HG02870 (cell line): ENCODE data around the gene SIRT7.

Experiments
- ATAC-seq: cut with Tn5 transposase; IDR thresholded peaks from one replicate; pipeline ENCODE4 v1.9.1; 2021; ENCODE audit warnings: mild to moderate bottlenecking, moderate library complexity; ENCODE audit not compliant: unreplicated experiment

SIRT7 gene, protein sequence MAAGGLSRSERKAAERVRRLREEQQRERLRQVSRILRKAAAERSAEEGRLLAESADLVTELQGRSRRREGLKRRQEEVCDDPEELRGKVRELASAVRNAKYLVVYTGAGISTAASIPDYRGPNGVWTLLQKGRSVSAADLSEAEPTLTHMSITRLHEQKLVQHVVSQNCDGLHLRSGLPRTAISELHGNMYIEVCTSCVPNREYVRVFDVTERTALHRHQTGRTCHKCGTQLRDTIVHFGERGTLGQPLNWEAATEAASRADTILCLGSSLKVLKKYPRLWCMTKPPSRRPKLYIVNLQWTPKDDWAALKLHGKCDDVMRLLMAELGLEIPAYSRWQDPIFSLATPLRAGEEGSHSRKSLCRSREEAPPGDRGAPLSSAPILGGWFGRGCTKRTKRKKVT

DNA sequence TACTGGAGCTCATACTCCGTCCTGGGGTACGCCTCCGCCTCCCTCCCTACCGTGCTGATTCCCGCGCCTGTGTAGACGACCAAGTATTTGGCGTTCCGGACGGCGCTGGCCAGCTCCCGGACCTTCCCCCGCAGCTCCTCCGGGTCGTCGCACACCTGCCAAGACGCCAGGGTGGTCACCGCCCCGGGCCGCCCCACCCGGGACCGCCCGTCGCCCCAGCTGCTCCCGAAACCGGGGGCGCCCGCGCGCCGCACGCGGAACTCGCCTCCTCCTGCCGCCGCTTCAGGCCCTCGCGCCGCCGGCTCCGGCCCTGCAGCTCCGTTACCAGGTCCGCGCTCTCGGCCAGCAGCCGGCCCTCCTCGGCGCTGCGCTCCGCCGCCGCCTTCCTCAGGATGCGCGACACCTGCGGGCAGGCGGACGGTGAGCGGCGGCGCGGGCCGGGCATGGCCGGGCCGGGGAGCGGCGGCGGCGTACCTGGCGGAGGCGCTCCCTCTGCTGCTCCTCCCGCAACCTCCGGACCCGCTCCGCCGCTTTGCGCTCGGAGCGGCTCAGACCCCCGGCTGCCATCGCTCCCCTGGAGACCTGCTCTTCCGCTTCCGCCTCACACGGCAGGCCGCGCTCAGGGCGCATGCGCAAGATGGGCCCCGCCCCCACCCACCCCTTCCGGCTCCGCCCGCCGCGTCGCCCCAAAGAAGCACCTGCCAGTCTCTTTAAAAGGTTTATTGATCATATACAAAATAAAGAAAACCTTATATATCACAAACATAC lies at the start of gene SIRT7:
Gene SIRT7 (minus strand): TSS at position 612 of the 768 bp plus-strand sequence. CDS start 45 bp downstream, at position 567.
- peak; percentile 54 for ATAC-seq

DNA sequence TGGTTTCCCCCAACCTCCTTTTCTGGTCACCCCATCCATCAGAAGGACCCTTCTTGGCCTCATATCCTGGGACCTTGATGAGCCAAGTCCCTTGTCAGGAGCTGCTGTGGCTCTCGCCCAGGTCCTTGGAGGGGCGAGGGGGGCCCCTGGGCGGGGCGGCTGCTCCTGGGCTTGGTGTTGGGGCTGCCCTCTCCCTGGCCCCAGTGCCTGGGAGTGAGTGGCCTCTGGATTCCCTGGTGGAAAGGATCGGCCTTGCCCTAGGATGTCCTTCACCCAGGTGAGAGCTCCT lies 49.2 kb upstream of the SIRT7 start:
- ATAC-seq = no peak

DNA sequence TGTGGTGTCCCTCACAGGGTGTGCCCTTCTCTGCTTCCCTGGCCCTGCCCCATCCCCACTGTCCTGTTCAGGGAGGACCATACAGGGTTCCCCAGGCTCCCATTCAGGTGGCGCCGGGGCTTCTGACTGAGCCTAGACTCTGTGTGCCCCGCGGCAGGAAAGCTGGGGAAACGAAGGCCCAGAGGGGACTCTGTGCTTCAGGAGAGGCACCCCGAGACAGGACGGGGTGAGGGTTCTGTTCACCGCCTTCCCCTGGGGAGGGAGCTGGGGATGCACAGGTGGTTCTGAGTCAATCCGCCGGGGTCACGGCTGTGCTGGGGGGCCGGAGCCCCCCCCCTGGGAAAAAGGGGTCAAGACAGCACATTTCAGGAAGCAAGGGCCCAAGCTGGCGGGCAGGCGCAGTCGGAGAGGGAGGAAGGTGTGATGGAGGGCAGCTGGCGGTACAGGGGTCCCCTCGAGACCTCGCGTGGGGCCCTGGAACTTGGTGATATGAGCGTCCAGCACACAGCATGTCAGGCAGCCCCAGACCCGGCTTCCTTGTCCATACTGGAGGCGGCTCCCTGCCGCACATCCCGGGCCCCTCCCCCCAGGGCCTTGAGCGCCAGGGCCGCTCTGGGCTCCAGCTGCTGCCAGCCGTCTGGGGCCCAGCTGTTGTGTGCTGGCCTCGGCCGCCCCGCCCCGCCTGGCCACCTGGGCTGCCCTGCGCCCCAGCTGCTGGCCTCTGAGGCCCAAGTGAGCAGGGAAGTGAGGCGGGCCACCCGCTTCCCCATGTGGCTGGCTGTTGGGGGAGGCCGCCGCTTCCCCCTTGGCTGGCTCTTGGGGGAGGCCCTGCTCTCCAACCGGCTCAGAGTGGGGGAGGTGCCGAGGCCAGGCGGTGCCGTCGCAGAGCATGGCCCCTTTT lies 48.6 kb upstream of the SIRT7 start:
- no peak for ATAC-seq

DNA sequence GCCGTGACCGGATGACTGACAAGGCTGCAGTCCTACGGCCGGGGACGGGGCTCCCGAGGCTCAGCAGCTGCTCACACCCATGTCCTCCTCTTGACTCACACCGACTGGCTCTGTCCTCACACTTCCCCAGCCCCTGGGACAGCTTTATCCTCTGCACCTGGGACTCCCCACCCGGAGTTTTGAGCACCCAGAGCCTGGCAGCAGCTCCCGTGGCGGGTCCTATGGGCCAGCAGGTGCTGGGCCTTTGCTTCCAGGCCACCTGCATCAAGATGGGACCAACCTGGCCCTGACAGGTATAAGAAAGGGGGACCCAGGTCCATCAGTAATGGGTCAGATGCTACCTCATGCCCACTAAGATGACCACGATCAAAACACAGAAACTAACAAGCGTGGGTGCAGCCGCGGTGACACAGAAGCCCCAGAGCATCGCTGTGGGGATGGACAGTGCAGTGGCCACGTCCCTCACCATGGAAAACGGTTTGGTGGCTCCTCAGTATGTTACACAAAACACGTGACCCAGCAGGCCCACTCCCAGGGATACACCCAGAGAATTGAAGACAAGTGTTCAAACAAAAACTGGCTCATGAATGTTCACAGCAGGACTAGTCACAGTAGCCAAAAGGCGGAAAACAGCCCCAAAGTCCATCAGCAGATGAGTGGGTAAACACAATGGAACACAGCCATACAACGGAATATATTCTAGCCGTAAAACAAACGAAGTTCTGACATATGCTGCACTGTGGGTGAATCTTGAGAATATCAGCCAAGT lies 46.3 kb upstream of the SIRT7 start:
- ATAC-seq = no peak

DNA sequence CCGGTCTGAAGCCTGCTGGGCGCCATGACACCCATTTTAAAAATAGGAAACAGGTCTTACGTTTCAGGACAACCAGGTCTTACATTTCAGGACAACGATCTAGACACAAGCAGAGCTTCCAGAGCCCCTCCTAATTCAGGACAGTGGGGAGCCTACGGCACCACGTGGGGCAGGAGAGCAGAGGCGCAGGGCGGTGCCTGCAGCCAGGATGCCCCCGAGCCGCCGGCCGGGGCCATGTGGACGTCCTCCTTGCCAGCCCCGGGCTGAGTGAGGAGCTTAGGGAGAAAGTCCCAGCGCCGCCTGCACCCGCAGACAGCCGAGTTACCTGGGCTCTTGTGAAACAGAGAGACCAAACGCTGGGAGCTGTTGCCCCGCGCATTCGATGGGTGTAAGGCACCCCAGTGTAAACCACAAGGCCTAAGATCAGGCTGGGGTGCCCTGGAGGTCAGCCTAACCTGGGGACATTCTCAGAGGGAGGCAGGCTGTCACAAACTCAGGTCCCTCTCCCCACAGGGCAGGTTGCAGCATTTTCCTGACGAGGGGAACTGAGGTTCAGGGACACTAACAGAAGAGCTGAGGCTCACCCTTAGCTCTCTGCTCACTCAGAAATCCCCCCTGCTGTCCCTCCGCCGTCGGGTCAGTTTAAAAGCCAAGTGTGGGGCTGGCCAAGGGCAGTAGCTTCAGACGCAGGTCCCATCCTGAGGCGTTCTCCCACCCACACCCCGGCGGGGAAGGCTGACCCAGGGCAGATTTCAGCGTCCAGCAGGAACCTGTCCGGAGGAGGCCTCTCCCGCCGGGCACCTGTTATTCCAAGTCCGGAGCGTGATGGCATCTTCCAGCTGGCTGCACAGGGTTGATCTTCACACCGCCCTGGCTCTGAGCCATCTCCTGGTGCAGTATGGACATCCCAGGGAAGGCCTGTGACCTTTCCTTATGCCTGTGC lies 44.8 kb upstream of the SIRT7 start:
- ATAC-seq = no peak

DNA sequence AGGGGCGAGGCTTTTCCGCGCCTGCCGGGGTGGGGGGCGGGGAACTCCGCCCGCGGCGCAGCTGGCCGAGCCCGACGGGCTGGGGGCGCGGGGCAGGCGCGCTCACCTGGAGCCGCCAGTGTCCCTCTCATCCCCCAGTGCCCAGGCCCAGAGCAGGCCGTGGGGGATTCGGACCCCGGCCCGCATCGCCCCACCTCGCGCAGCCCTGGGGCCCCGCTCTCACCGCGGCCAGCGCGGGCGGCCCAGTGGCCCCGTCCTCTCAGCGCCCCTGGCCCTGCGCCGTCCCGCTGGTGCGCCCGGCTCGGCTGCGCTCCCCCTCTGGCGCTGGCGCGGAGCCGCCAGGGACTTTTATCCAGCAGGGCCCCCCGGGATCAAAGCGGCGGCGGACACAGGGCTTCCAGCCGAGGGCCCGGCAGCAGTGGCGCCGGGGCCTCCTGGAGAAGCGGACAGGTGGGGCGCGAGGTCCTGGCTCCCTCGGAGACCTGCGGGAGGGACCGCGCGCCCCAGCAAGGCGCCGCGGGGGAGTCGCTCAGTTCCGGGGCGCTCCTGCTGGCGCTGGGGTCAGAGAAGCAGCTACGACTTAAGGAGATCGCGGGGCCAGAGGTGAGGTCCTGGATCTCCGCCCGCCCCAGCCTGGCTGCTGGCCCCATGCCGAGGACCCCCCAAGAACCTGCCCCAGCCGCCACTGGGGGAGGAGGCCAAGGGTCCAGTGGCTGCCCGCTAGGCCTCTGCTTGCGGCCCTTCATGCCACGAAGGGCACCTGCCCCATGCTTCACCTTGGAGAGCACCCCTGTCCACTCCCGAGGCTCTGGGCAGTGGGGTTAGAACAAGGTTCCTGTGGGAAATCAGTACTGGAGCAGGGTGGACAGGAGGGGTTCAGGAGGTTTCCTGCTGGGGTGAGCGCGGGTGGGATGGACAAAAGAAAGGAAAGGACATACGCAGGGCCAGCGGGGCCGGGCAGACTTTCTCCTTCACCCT lies 43.8 kb upstream of the SIRT7 start:
- ATAC-seq = no peak

DNA sequence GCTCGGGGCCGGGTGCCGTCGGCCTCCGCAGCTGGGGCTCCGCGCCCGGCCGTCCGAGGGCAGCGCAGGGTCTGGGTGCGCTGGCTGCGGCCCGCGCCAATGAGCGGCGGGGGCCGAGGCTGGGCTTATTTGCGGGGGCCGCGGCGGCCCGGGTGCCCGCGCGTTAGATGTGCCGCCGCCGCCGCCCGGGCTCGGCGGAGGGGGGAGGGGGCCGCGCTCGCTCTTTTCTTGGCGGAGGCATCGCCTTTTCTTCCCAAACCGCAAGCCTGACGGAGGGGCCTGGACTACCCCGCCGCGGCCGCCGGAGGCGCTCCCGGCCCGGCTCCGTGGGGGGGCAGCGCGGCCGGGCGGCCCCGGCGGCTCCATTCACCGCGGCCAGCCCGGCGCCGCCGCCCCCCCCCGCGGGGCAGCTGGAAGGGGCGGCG lies 43.1 kb upstream of the SIRT7 start, which contains the start of gene NOTUM:
Gene NOTUM (minus strand): TSS at position 101 of the 425 bp plus-strand sequence. CDS start 278 bp downstream, outside the sequence.
- no peak for ATAC-seq

DNA sequence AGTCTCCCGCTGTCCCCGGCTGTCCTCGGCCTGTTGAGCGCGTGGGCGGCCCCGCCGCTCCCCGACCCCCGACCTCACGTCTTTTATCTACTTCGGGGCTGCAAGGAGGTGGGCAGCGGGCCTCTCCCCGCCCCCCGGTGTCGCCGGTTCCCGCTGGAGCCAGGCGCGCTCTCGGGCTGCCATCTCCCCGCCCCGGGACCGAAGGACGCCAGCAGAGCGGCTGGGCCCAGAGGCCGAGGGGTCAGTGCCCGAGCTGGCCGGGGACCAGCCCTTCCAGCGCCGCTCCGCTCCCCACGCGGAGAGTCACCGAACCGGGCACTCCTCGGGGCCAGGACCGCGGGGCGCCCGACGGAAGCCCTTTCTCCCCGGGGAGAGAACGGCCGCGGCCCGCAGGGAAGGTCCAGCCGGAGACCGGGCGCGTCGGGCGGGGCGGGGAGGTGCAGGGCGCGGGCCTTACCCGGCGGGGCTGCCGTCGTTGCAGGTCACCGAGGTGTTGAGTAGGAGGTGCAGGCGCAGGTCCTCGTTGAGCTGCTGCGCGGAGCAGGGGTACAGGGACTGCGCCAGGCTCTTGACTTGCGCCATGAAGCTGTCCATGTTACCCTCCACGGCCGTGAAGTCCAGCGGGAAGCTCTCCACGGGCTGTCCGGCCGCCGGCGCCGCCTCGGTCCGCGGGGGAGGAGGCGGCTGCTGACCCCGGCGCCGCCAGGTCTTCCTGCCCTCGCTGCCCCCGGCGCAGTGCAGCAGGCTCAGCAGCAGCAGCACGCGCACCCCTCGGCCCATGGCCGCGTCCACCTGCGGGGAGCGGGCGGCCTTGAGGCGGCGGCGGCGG lies 42.4 kb upstream of the SIRT7 start:
- ATAC-seq = no peak

DNA sequence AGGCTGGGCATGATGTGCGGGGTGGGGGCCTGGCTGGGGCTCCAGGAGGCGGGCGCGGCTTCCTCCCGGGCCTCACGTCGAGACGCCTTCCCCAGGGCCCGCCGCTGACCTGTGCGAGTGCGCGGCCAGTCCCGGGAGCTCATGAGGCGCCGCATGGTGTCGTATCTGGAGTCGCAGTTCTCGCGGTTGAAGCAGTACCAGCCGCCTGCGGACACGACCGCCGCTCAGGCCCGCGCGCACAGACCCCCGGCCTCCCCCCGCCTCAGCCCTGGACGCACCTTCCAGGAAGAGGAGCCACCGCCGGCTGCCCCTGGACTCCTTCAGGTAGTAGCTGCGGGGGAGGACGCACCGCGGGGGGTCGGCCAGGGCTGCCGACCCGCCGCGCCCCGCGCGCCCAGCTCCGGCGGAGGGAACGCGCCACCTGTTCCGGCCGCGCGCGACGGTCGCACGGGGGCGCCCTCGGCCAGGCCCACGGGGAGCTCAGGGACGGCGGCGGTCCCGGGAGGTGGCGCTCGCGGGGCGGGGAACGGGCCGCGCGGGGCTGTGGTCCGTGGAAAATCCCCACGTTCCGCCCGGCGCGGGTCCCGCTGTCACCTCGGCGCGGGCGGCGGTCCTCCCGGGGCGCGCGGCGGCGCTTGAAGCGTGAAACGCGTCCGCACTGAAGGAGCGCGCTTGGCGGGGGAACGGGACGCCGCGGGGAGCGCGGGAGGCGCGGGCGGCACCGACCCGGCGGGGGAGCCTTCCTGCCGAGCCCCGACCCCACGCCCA lies 41.6 kb upstream of the SIRT7 start:
- no peak for ATAC-seq

DNA sequence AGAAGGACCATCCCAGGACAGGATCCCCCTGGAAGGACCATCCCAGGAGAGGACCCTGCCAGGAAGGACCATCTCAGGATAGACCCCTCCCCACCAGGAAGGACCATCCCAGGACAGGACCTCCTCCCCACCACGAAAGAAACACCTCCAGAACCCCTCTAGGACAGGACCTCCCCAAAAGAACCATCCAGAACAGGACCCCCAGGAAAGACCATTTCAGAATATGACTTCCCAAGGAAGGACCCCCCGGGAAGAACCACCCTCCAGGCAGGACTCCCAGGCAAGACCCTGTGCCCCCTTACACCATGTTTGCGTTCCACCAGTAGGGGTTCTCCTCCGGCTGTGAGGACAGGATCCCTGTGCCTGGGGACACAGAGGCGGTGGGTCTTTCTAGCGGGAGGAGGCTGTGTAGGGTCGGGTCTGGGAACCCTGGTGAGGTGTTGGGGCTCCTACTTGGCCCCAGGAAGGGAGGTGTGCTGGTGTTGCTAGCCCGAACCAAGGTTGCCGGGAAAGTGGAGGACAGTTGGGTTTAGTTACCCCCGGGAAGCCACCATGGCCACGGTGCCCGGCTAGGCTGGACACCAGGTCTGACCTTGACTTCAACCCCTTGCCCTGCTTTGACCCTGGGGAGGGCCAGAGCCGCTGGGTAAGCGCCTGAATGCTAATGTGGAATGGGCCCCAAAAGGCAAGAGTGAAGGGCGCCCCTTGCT lies 40.8 kb upstream of the SIRT7 start:
- no peak for ATAC-seq

DNA sequence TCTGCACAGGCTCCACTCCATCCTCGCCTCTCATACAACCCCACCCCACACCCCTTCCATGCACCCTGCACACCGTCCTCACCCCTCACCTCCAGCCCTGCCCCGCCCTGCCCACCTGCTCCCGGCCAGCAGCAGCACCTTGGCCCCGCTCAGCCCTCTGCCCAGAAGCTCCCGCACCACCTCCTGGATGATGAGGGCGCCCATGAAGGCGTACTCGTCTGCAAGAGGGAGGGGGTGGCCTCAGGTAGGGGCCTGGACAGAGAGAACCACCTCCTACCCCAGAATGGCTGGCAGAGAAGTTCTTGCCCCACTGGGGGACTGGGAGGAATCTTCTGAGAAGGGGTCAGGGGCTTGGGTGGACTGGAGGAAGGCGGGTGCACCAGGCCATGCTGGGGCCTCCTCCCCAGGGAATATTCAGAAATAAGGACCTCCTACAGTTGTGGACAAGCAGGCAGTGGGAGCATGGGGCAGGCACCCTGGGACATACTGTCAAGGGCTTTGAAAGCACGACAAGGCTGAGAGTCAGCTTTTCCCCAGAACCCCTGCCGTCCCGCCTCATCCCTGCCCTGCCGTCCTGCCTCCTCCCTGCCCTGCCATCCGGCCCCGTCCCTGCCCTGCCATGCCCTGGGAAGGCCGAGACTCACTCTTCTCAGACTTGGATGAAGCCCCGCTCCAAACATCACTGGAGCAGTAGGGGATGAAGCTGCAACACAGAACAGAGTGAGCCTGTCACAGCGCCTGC lies 39.9 kb upstream of the SIRT7 start:
- no peak for ATAC-seq

DNA sequence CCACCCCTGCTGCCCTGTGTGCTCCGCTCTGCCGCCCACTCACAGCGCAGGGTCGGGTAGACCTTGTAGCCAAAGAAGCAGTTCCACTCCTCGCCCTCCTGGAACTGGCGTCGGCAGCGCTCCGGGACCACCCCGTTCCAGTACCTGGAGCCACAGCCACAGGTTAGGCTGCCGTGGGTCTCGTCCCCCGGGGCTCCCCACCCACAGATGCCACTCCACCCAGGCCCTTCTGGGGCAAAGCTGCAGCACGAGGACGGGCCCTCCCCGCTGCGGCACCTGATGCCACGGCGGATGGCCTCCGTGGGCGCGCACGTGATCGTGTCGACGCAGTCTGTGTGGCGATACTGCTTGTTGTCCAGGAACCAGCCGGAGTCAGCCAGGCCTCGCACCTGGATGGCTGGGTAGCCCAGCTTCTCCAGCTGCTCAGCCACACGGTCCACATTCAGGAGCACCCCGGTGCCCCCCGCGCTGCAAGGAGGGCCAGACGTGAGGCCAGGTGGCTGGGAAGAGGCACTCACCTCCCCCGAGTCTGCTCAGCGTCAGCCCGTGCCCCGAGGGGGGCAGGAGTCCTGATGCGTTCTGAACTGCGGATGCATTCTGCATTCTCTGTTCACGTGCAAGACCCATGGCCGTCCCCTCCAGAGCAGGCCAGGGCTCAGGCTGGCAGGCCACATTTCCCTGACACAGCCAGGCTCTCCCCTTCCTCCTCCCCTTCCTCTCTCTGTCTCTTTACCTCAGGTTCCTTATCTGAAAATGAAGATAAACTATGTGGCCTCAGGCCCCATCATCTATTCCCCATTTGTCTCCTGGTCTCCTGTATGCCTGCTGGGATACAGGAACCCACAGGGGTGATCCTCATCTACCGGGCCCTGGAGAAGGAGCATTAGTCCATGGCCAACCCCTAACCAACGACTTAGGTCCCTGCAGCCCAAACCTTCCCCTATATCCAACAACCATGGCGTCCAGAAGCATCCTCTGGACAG lies 38.9 kb upstream of the SIRT7 start:
- ATAC-seq = no peak

DNA sequence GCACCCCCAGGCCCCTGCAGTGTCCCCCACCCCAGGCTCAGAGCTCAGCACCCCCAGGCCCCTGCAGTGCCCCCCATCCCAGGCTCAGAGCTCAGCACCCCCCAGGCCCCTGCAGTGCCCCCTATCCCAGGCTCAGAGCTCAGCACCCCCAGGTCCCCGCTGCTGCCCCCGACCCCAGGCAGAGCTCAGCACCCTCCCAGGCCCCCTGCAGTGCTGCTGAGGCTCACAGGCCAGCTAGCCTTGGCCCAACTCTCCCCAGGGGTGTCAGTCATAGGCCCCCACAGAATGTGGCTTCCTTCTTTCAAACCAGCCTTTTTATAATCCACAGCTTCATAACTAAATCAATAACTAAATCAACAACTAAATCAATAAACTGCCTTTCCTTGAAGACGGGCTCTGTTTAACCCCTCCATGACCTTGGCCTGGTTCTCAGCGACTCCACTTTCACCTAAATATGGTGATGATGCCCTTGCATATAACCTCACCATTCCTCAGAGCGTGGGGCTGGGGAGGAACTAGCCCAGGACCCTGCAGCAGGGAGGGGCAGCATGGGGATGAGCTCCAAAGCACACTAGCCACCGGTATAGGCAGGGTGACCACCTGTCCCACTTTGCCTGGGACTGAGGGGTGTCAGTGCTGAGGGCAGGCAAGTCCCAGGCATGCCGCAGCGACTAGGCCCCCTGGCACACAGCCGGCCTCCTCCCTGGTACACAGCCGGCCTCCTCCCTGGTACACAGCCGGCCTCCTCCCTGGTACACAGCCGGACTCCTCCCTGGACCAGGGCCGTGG lies 38.0 kb upstream of the SIRT7 start:
- ATAC-seq = no peak
